Prostate gland (tissue), 2 donors: ENCODE data around the gene DACT3. TPM values are rescaled to one million over a fixed set of nuclear protein-coding genes. Genes with fewer than 3 reads are reported as not detected.

Experiments
- DNase-seq: peaks from one replicate; pipeline ENCODE4 v3.0.0-alpha.2; 2019; ENCODE audit warnings: low spot score
- H3K27ac ChIP-seq, 2 donors: fragments of 200-600 bp; sonication (generic); 2 replicates each; pipeline ENCODE4 v1.5.1; 2017 to 2019
- H3K27me3 ChIP-seq: fragments of 200-600 bp; sonication (generic); replicated peaks from 2 replicates; pipeline ENCODE4 v1.5.1; 2019; ENCODE audit not compliant: insufficient read depth
- H3K36me3 ChIP-seq, 2 donors: fragments of 200-600 bp; sonication (generic); 1 replicate in 1 of 2; 2 replicates in 1 of 2; pipeline versions ENCODE4 v1.5.1 to v1.8.1; 2017 to 2019
- H3K4me1 ChIP-seq: fragments of 200-600 bp; sonication (generic); replicated peaks from 2 replicates; pipeline ENCODE4 v1.5.1; 2019
- H3K4me3 ChIP-seq, 2 donors: fragments of 200-600 bp; sonication (generic); 2 replicates each; pipeline ENCODE4 v1.5.1; 2017 to 2019
- H3K9me3 ChIP-seq: fragments of 200-600 bp; sonication (generic); 2 replicates; pipeline ENCODE4 v1.5.1; 2017
- POLR2A ChIP-seq: fragments of 450-650 bp; IDR thresholded peaks from one replicate; pipeline ENCODE4 v1.6.1; 2016; ENCODE audit warnings: antibody characterized with exemption, mild to moderate bottlenecking
- POLR2AphosphoS5 ChIP-seq: sonication (generic); formaldehyde crosslinking; IDR thresholded peaks from one replicate; pipeline ENCODE4 v1.6.1; 2017; ENCODE audit warnings: antibody characterized with exemption
- WGBS: methylation state at CpG from one replicate; pipeline ENCODE4 v1.1.5; 2018; 5-methylcytosine and 5-hydroxymethylcytosine counted together
- intact Hi-C: fragments of 100-400 bp; cut with DNase I; formaldehyde crosslinking; loops from one replicate; pipeline ENCODE4 v1.14.2; 2022
- total RNA-seq, 2 donors: library from RNA; depleted of rRNA; stranded (reverse); fragments of >200 nt; gene quantifications; one replicate each; pipeline ENCODE4 v1.1.0, GENCODE V29; 2016
- TF ChIP-seq, protein P1 (sequence below), 4 experiments: fragments of 200-600 bp in 2 of 4; fragments of 450-650 bp in 2 of 4; sonication (generic) in 2 of 4; IDR thresholded peaks; 1 replicate in 3 of 4; 2 replicates in 1 of 4; pipeline ENCODE4 v1.5.1; 2016 to 2019; ENCODE audit warnings: antibody characterized with exemption in 4 of 4, mild to moderate bottlenecking in 2 of 4, moderate library complexity in 2 of 4

The DACT3 gene
- total RNA-seq, 2 donors from 2014 or later: 8.6 to 28.1 TPM

- Histone ChIP-seq H3K27me3 (no peaks in the 10 kb centered on the region), H3K4me1 (peaks cover 3% of the 10 kb centered on the region), H3K36me3 (peaks cover 10 to 15% of the 10 kb centered on the region in 2 donors), H3K4me3 (no peak overlapping the region), H3K27ac (no peak overlapping the region), H3K9me3 (no peaks in the 10 kb centered on the region)
- no peak for TF ChIP-seq POLR2A
- TF ChIP-seq, protein P1, sequence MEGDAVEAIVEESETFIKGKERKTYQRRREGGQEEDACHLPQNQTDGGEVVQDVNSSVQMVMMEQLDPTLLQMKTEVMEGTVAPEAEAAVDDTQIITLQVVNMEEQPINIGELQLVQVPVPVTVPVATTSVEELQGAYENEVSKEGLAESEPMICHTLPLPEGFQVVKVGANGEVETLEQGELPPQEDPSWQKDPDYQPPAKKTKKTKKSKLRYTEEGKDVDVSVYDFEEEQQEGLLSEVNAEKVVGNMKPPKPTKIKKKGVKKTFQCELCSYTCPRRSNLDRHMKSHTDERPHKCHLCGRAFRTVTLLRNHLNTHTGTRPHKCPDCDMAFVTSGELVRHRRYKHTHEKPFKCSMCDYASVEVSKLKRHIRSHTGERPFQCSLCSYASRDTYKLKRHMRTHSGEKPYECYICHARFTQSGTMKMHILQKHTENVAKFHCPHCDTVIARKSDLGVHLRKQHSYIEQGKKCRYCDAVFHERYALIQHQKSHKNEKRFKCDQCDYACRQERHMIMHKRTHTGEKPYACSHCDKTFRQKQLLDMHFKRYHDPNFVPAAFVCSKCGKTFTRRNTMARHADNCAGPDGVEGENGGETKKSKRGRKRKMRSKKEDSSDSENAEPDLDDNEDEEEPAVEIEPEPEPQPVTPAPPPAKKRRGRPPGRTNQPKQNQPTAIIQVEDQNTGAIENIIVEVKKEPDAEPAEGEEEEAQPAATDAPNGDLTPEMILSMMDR (IDR thresholded peaks at IDR 0.05): no peak
- TF ChIP-seq POLR2AphosphoS5: no peak
- no peak for DNase-seq
- intact Hi-C loops: no loop called here
- 65% methylated on average over 12 of the region's 12 CpGs for WGBS
These were observed 54.1 kb downstream of the DACT3 start for GRCh38 chr19:46606681-46607447.

DNA sequence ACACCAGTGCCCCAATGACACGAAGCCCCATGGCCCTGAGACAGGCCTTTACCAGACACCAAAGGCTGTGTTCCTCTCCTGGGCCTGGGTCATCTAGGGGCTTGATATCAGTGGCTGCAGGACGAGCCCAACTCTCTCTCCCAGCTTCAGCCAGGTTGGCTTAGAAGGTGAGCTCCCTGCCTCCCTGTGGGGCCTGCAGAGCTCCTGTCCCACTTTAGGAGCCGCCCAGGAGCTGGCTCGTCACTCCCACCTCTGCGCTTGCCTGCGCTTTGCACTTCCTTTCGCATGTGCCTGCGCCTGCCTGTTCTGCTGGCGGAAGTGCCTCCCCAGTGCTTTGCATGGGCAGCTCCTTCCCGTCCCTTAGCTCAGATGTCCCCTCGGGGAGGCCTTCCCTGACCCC, 55.0 kb downstream of the DACT3 start:
- WGBS: 85% methylated on average over 11 of the region's 11 CpGs
- DNase-seq: no peak
- intact Hi-C loops: no loop called here
- Histone ChIP-seq H3K9me3 (no peaks in the 10 kb centered on the region), H3K4me3 (no peak overlapping the region), H3K27ac (no peak overlapping the region), H3K4me1 (peaks cover 3% of the 10 kb centered on the region), H3K27me3 (no peaks in the 10 kb centered on the region), H3K36me3 (peaks cover 10 to 15% of the 10 kb centered on the region in 2 donors)
- no peak for TF ChIP-seq POLR2AphosphoS5
- TF ChIP-seq, protein P1 (IDR thresholded peaks at IDR 0.05): no peak
- no peak for TF ChIP-seq POLR2A

- Histone ChIP-seq H3K36me3 (peaks cover 10 to 15% of the 10 kb centered on the region in 2 donors), H3K4me1 (peaks cover 3% of the 10 kb centered on the region), H3K9me3 (no peaks in the 10 kb centered on the region), H3K27ac (no peak overlapping the region), H3K27me3 (no peaks in the 10 kb centered on the region), H3K4me3 (no peak overlapping the region)
- no peak for DNase-seq
- intact Hi-C loops: no loop called here
- TF ChIP-seq POLR2A: no peak
- TF ChIP-seq POLR2AphosphoS5: no peak
- TF ChIP-seq, protein P1 (IDR thresholded peaks at IDR 0.05): no peak
- WGBS: 68% methylated on average over 16 of the region's 16 CpGs
These were observed 55.6 kb downstream of the DACT3 start for GRCh38 chr19:46605356-46605821.

- no peaks in the 10 kb centered on the region for H3K27me3 ChIP-seq
- H3K36me3 ChIP-seq: peaks cover 10 to 15% of the 10 kb centered on the region in 2 donors
- H3K9me3 ChIP-seq: no peaks in the 10 kb centered on the region
- no peak overlapping the region for H3K27ac ChIP-seq
- TF ChIP-seq, protein P1 (IDR thresholded peaks at IDR 0.05): no peak
- no peak for TF ChIP-seq POLR2A
- TF ChIP-seq POLR2AphosphoS5: no peak
- 48% methylated on average over 13 of the region's 13 CpGs for WGBS
- intact Hi-C loops: no loop called here
- H3K4me3 ChIP-seq: no peak overlapping the region
- no peak for DNase-seq
- H3K4me1 ChIP-seq: peaks cover 3% of the 10 kb centered on the region
These were observed 56.1 kb downstream of the DACT3 start for GRCh38 chr19:46604781-46605355.
